ENCODE data around the gene BMP7.

- TF ChIP-seq CTCF (conservative IDR thresholded peaks at IDR 0.05 in 1 of 2, IDR thresholded peaks at IDR 0.05 in 1 of 2; ENCODE audit: extremely low read depth in 1 of 2, insufficient read depth in 1 of 2, low read depth in 1 of 2, low read length in 2 of 2): no peak
- TF ChIP-seq EZH2 (IDR thresholded peaks at IDR 0.05; ENCODE audit: borderline replicate concordance, low read length): no peak
These were observed 52.5 kb downstream of the BMP7 start for GRCh38 chr20:57213924-57214323.
